Breast epithelium (tissue), 4 donors: ENCODE data around the gene DR1. TPM values are rescaled to one million over a fixed set of nuclear protein-coding genes. Genes with fewer than 3 reads are reported as not detected.

Source experiments
- DNase-seq, 2 donors: peaks; one replicate each; pipeline ENCODE4 v3.0.0-alpha.2; 2019; ENCODE audit warnings: low spot score in 2 of 2
- H3K27ac ChIP-seq, 2 donors: fragments of 200-600 bp; sonication (generic) in 1 of 2; one replicate each; pipeline ENCODE4 v1.5.1; 2016 to 2019; ENCODE audit warnings: mild to moderate bottlenecking in 1 of 2
- H3K27me3 ChIP-seq, 2 donors: fragments of 200-600 bp; sonication (generic) in 1 of 2; one replicate each; pipeline versions ENCODE4 v1.5.1 to v1.6.0; 2017 to 2019; ENCODE audit warnings: control low read depth in 1 of 2, mild to moderate bottlenecking in 1 of 2
- H3K36me3 ChIP-seq: fragments of 200-600 bp; one replicate; pipeline ENCODE4 v1.5.1; 2019
- H3K4me1 ChIP-seq, 2 donors: fragments of 200-600 bp; sonication (generic); one replicate each; pipeline ENCODE4 v1.5.1; 2016 to 2019; ENCODE audit warnings: control low read depth in 1 of 2
- H3K4me3 ChIP-seq, 3 donors: fragments of 200-600 bp; sonication (generic); 1 replicate in 2 of 3; 2 replicates in 1 of 3; pipeline ENCODE4 v1.5.1; 2016 to 2019; ENCODE audit warnings: mild to moderate bottlenecking in 3 of 3, moderate library complexity in 2 of 3
- H3K9me3 ChIP-seq, 2 donors: fragments of 200-600 bp; sonication (generic) in 1 of 2; one replicate each; pipeline ENCODE4 v1.5.1; 2016 to 2019; ENCODE audit warnings: control low read depth in 1 of 2
- CTCF ChIP-seq, 3 donors: fragments of 450-650 bp; IDR thresholded peaks; one replicate each; pipeline ENCODE4 v1.5.1; 2016 to 2017; ENCODE audit warnings: antibody characterized with exemption in 3 of 3, mild to moderate bottlenecking in 3 of 3, moderate library complexity in 3 of 3
- POLR2A ChIP-seq: fragments of 450-650 bp; IDR thresholded peaks from one replicate; pipeline ENCODE4 v1.6.1; 2016; ENCODE audit warnings: antibody characterized with exemption, mild to moderate bottlenecking, moderate library complexity
- POLR2AphosphoS5 ChIP-seq, 3 donors: sonication (generic); formaldehyde crosslinking; IDR thresholded peaks; one replicate each; pipeline ENCODE4 v1.6.1; 2017; ENCODE audit warnings: antibody characterized with exemption in 3 of 3
- intact Hi-C: fragments of 100-400 bp; cut with DNase I; formaldehyde crosslinking; loops from one replicate; pipeline ENCODE4 v1.15.1; 2023; ENCODE audit warnings: low total_unique reads
- total RNA-seq, 3 donors: library from RNA; depleted of rRNA; stranded (reverse); fragments of >200 nt; gene quantifications; one replicate each; pipeline ENCODE4 v1.1.0, GENCODE V29; 2016

The DR1 gene
- total RNA-seq, 3 donors from 2014 or later = 23.6 to 33.1 (median 31.0) TPM

GRCh38 chr1:93347334-93347899 lies 1.7 kb downstream of the DR1 start:
- no peaks in the 10 kb centered on the region for H3K9me3 ChIP-seq
- H3K4me3 ChIP-seq = peak overlapping the region; percentile 87 to 94 (median 92)
- H3K27ac ChIP-seq = peak overlapping the region in 1 of 2 donors; percentile 93
- TF ChIP-seq POLR2AphosphoS5 (IDR thresholded peaks at IDR 0.05) (no peak), POLR2A (no peak), CTCF (IDR thresholded peaks at IDR 0.05) (no peak)
- H3K4me1 ChIP-seq = peaks cover 0 to 3% of the 10 kb centered on the region in 2 donors
- H3K27me3 ChIP-seq = no peaks in the 10 kb centered on the region
- H3K36me3 ChIP-seq = no peaks in the 10 kb centered on the region
- DNase-seq = no peak
- intact Hi-C loops = loop anchor here (10.0 kb wide), 1 partner anchor 97 kb away; the partner anchor contains the start of gene FNBP1L

GRCh38 chr1:93348104-93348728 lies 2.5 kb downstream of the DR1 start:
- H3K36me3 ChIP-seq = no peaks in the 10 kb centered on the region
- H3K9me3 ChIP-seq = no peaks in the 10 kb centered on the region
- intact Hi-C loops = loop anchor here (10.0 kb wide), 1 partner anchor 97 kb away; the partner anchor contains the start of gene FNBP1L
- H3K27me3 ChIP-seq = no peaks in the 10 kb centered on the region
- no peak for DNase-seq
- no peak for TF ChIP-seq CTCF (IDR thresholded peaks at IDR 0.05)
- no peak for TF ChIP-seq POLR2A
- no peak for TF ChIP-seq POLR2AphosphoS5 (IDR thresholded peaks at IDR 0.05)
- H3K4me1 ChIP-seq = peaks cover 0 to 3% of the 10 kb centered on the region in 2 donors
- H3K27ac ChIP-seq = peak overlapping the region in 1 of 2 donors; percentile 22
- H3K4me3 ChIP-seq = peak overlapping the region; percentile 87 to 94 (median 92)

GRCh38 chr1:93349231-93350135 lies 3.8 kb downstream of the DR1 start:
- peaks cover 0 to 3% of the 10 kb centered on the region in 2 donors for H3K4me1 ChIP-seq
- intact Hi-C loops = loop anchor here (10.0 kb wide), 1 partner anchor 95 kb away; the partner anchor contains the start of gene FNBP1L

GRCh38 chr1:93350322-93350721 lies 4.6 kb downstream of the DR1 start:
- H3K4me3 ChIP-seq = peak overlapping the region in 1 of 3 donors; percentile 92
- TF ChIP-seq CTCF (IDR thresholded peaks at IDR 0.05) (no peak), POLR2A (no peak), POLR2AphosphoS5 (IDR thresholded peaks at IDR 0.05) (no peak)
- H3K27ac ChIP-seq = no peak overlapping the region
- no peaks in the 10 kb centered on the region for H3K36me3 ChIP-seq
- no peaks in the 10 kb centered on the region for H3K27me3 ChIP-seq
- no peak for DNase-seq
- H3K9me3 ChIP-seq = no peaks in the 10 kb centered on the region
- peaks cover 0 to 3% of the 10 kb centered on the region in 2 donors for H3K4me1 ChIP-seq
- intact Hi-C loops = no loop called here

More at GRCh38 chr1:93349231-93350135, 3.8 kb downstream of the DR1 start:
- no peaks in the 10 kb centered on the region for H3K36me3 ChIP-seq
- H3K27ac ChIP-seq = no peak overlapping the region
- peak overlapping the region in 2 of 3 donors; percentile 92 to 94 for H3K4me3 ChIP-seq
- H3K27me3 ChIP-seq = no peaks in the 10 kb centered on the region
- H3K9me3 ChIP-seq = no peaks in the 10 kb centered on the region
- TF ChIP-seq POLR2AphosphoS5 (IDR thresholded peaks at IDR 0.05) (no peak), CTCF (IDR thresholded peaks at IDR 0.05) (no peak), POLR2A (no peak)
- no peak for DNase-seq
